Lower lobe of right lung (tissue), 2 donors: ENCODE data around the gene UCHL3. TPM values are rescaled to one million over a fixed set of nuclear protein-coding genes. Genes with fewer than 3 reads are reported as not detected.

Source experiments
- ATAC-seq, 2 donors: fragments of 200-7000 bp; cut with Tn5 transposase; one replicate each; pipeline ENCODE4 v1.9.1; 2020 to 2022; ENCODE audit warnings: mild to moderate bottlenecking in 2 of 2, moderate library complexity in 2 of 2
- DNase-seq: peaks from one replicate; pipeline ENCODE4 v3.0.0-alpha.2; 2020
- H3K27ac ChIP-seq: fragments of 200-600 bp; one replicate; pipeline ENCODE4 v1.8.0; 2022
- H3K27me3 ChIP-seq: fragments of 200-600 bp; one replicate; pipeline ENCODE4 v1.8.0; 2022; ENCODE audit warnings: low read depth
- H3K36me3 ChIP-seq: fragments of 200-600 bp; one replicate; pipeline ENCODE4 v1.8.0; 2022; ENCODE audit warnings: mild to moderate bottlenecking
- H3K4me1 ChIP-seq: fragments of 200-600 bp; one replicate; pipeline ENCODE4 v1.8.0; 2022
- H3K4me3 ChIP-seq: fragments of 200-600 bp; one replicate; pipeline ENCODE4 v1.8.0; 2022; ENCODE audit warnings: mild to moderate bottlenecking
- H3K9me3 ChIP-seq: fragments of 200-600 bp; one replicate; pipeline ENCODE4 v1.8.0; 2022
- intact Hi-C: fragments of 100-400 bp; cut with DNase I; formaldehyde crosslinking; loops from one replicate; pipeline ENCODE4 v1.11.0; 2022
- long read RNA-seq: library from polyadenylated mRNA; unstranded; transcript quantifications from one replicate; pipeline ENCODE4 v2.0.0, GENCODE V29; 2021
- total RNA-seq: library from RNA; stranded (reverse); fragmentation: NEBNext Ultra II Directional; extraction: Animal tissue kit (Norgen Biotek cat#: 25700); gene quantifications from one replicate; pipeline ENCODE4 v1.2.1, GENCODE V29; 2021
- TF ChIP-seq, protein P1 (sequence below): fragments of 200-600 bp; IDR thresholded peaks from one replicate; pipeline ENCODE4 v1.8.0; 2022; ENCODE audit warnings: antibody characterized with exemption, mild to moderate bottlenecking
- donor health status: DM: no; HTN: yes; CAD: no; lungs with severe emphysema.

Gene UCHL3
- total RNA-seq, result 14.0 TPM
- long read RNA-seq, partial matches to known transcripts, result 0 of 1 reads
- long read RNA-seq, other reads (novel, unspliced or antisense), result 0 of 1 reads

DNA sequence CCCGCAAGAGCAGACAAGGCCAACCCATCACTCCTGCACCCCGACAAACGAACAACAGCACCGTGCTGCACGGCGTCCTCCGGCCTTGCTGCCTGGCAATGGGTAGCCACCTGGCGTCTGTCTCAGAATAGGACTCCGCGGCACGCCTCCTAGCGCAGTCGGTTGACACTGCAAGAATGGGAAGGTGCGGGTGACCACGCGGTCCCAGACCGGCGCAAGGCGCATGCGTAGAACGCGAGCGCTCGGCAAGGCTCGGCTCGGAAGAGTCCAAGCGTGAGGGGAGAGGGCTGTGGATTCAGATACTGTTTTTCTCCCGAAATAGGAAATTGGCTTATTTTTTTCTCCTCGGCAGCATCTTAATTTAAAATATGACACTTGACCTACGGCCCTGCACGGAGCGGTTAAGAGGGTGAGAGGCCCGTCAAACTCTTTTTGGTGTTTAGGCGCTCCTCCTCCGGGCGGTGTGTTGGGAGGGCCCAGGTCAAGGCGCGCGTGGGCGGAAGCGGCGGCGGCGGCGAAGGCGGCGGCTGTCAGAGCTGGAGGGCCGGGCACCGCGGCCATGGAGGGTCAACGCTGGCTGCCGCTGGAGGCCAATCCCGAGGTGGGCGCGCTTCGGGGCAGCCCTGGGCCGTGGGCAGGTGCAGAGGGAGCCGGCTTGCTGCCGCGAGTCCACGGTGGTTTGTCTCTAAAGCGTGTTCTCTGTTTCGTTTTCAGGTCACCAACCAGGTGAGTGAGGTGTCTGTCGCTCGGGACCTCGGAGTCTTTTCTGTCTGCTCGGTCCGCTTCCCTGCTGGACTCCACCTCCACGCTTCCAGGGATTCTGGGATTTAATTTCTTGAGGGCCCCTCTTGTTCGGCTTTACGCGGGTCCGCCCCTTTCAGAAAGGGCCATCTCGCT is at the start of gene UCHL3:
UCHL3 (plus strand) TSS at position 530 of the 897 bp plus-strand sequence; CDS start at position 560, 30 bp downstream.
- Histone ChIP-seq H3K36me3 (no peaks in the 10 kb centered on the region), H3K9me3 (no peaks in the 10 kb centered on the region), H3K4me3 (peak within 1 kb of the TSS; percentile 99), H3K4me1 (peaks cover 23% of the 10 kb centered on the region), H3K27me3 (no peaks in the 10 kb centered on the region), H3K27ac (peak within 1 kb of the TSS; percentile 94)
- DNase-seq, result peak; percentile 98
- intact Hi-C loops, result no loop called here
- ATAC-seq, result peak; percentile 98 to 99
- TF ChIP-seq, protein P1, sequence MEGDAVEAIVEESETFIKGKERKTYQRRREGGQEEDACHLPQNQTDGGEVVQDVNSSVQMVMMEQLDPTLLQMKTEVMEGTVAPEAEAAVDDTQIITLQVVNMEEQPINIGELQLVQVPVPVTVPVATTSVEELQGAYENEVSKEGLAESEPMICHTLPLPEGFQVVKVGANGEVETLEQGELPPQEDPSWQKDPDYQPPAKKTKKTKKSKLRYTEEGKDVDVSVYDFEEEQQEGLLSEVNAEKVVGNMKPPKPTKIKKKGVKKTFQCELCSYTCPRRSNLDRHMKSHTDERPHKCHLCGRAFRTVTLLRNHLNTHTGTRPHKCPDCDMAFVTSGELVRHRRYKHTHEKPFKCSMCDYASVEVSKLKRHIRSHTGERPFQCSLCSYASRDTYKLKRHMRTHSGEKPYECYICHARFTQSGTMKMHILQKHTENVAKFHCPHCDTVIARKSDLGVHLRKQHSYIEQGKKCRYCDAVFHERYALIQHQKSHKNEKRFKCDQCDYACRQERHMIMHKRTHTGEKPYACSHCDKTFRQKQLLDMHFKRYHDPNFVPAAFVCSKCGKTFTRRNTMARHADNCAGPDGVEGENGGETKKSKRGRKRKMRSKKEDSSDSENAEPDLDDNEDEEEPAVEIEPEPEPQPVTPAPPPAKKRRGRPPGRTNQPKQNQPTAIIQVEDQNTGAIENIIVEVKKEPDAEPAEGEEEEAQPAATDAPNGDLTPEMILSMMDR, result peak; percentile 91

DNA sequence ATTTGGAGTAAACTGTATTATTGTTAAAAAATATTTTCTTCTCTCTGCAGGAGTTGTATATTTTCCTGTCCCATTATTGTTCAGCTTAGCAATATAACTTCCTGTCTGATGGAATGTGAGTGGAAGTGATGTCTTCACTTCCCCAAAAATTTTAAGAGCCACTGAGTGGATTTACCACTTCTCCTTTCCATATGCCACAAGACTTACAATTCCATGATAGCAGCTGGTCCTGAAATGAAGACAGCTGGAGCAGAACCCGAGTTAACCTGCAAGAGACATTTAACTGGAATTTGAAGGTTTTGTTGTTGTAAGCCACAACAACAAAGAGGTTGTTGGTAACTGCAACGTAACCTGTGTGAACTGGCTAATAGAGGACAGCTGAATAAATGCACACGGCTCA is 44.3 kb upstream of the UCHL3 start:
- intact Hi-C loops, result no loop called here

DNA sequence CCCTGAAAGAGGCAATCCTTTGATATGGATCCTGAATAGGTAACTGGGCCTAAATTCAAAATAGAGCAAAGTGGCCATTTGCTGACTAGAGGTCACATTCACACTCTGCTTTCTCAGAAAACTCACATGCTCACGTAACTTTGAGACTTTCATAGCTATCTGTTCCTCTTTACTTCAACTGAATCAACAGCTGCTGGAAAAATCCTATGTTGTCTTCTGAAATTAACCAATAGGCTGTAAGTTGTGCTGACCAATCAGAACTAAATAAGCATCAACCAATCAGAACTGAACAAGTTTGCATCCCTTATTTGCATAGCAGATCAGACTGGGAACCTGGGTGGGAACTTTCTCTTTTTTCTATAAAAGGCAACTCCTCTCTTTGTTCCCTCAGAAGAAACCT is 43.6 kb upstream of the UCHL3 start:
- no peaks in the 10 kb centered on the region for H3K9me3 ChIP-seq
- intact Hi-C loops, result no loop called here

More for the DNA sequence above, 44.3 kb upstream of the UCHL3 start:
- H3K27ac ChIP-seq, result no peak overlapping the region
- no peak overlapping the region for H3K4me3 ChIP-seq
- DNase-seq, result no peak
- H3K36me3 ChIP-seq, result no peaks in the 10 kb centered on the region
- no peaks in the 10 kb centered on the region for H3K27me3 ChIP-seq
- ATAC-seq, result peak; percentile 28 to 51
- H3K9me3 ChIP-seq, result no peaks in the 10 kb centered on the region
- H3K4me1 ChIP-seq, result no peaks in the 10 kb centered on the region
- TF ChIP-seq, protein P1, result no peak

GRCh38 chr13:75507027-75508001 is 42.3 kb upstream of the UCHL3 start:
- TF ChIP-seq, protein P1, result no peak
- H3K9me3 ChIP-seq, result no peaks in the 10 kb centered on the region
- no peaks in the 10 kb centered on the region for H3K27me3 ChIP-seq
- intact Hi-C loops, result no loop called here
- ATAC-seq (peak in 1 of 2 donors; percentile 19), DNase-seq (no peak)
- no peak overlapping the region for H3K4me3 ChIP-seq
- no peaks in the 10 kb centered on the region for H3K36me3 ChIP-seq
- no peaks in the 10 kb centered on the region for H3K4me1 ChIP-seq
- no peak overlapping the region for H3K27ac ChIP-seq

More for the DNA sequence above, 43.6 kb upstream of the UCHL3 start:
- Histone ChIP-seq H3K4me3 (no peak overlapping the region), H3K27me3 (no peaks in the 10 kb centered on the region), H3K36me3 (no peaks in the 10 kb centered on the region), H3K4me1 (no peaks in the 10 kb centered on the region), H3K27ac (no peak overlapping the region)
- ATAC-seq, result no peak
- no peak for DNase-seq
- TF ChIP-seq, protein P1, result no peak

DNA sequence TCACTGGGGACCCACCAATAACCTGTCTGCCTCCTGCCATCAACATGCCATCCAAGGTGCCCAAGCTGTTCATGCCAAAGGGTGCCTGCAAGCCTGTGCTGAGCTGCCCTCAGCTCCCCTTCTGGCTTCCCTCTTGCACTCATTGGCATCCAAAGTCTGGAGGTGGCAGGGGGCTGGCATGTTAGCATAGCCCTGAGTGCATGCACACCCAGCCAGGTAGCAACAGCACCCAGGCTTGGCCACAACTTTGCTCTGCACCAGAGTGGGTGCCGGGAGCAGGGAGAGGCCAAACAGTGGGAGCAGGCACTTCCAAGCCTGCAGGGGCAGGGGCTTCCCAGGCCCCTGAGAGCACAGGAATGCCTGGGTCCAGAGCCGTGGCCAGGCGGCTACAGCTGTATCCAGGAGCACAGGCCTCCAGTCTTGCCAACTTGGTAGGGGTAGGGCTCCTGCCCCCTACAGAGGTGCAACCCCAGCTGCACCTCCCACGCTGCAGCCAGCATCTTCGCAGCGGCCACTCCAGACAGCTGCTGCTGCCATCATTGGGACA is 41.5 kb upstream of the UCHL3 start:
- Histone ChIP-seq H3K9me3 (no peaks in the 10 kb centered on the region), H3K4me3 (no peak overlapping the region), H3K36me3 (no peaks in the 10 kb centered on the region), H3K4me1 (no peaks in the 10 kb centered on the region), H3K27me3 (no peaks in the 10 kb centered on the region), H3K27ac (no peak overlapping the region)
- DNase-seq (no peak), ATAC-seq (peak in 1 of 2 donors; percentile 26)
- intact Hi-C loops, result no loop called here
- TF ChIP-seq, protein P1, result no peak
